Endothelial cell (in vitro differentiated cells): ENCODE measurements around the gene MAB21L1. TPM values are rescaled to one million over a fixed set of nuclear protein-coding genes. Genes with fewer than 3 reads are reported as not detected.

Experiments
- DNase-seq: peaks from one replicate; pipeline ENCODE4 v3.0.0; 2021; ENCODE audit warnings: low spot score
- H3K27ac Mint-ChIP-seq: one replicate; pipeline ENCODE4 v1.8.0; 2021; ENCODE audit warnings: mixed read lengths, inconsistent platforms; ENCODE audit not compliant: unreplicated experiment
- H3K27me3 Mint-ChIP-seq: one replicate; pipeline ENCODE4 v1.8.0; 2021; ENCODE audit warnings: mild to moderate bottlenecking, moderate library complexity, mixed read lengths, inconsistent platforms; ENCODE audit not compliant: unreplicated experiment
- H3K36me3 Mint-ChIP-seq: one replicate; pipeline ENCODE4 v1.8.0; 2021; ENCODE audit warnings: mild to moderate bottlenecking, low read depth, mixed read lengths, inconsistent platforms; ENCODE audit not compliant: unreplicated experiment
- H3K4me1 Mint-ChIP-seq: one replicate; pipeline ENCODE4 v1.8.0; 2021; ENCODE audit warnings: mild to moderate bottlenecking, mixed read lengths, inconsistent platforms; ENCODE audit not compliant: unreplicated experiment
- H3K4me3 Mint-ChIP-seq: one replicate; pipeline ENCODE4 v1.8.0; 2021; ENCODE audit warnings: mild to moderate bottlenecking, mixed read lengths, inconsistent platforms; ENCODE audit not compliant: unreplicated experiment
- H3K9me3 Mint-ChIP-seq: one replicate; pipeline ENCODE4 v1.8.0; 2021; ENCODE audit warnings: mixed read lengths, inconsistent platforms; ENCODE audit not compliant: unreplicated experiment
- CTCF ChIP-seq: fragments of 200-600 bp; sonication (generic); IDR thresholded peaks from one replicate; pipeline ENCODE4 v1.5.0; 2021; ENCODE audit warnings: antibody characterized with exemption; ENCODE audit not compliant: unreplicated experiment
- total RNA-seq: library from RNA; stranded (reverse); fragmentation: NEBNext Ultra II Directional; extraction: Animal tissue kit (Norgen Biotek cat#: 25700); gene quantifications from one replicate; pipeline ENCODE4 v1.2.1, GENCODE V29; 2021; ENCODE audit not compliant: unreplicated experiment

Gene MAB21L1
- total RNA-seq, 1 donor from 2014 or later = 0.13 TPM

DNA sequence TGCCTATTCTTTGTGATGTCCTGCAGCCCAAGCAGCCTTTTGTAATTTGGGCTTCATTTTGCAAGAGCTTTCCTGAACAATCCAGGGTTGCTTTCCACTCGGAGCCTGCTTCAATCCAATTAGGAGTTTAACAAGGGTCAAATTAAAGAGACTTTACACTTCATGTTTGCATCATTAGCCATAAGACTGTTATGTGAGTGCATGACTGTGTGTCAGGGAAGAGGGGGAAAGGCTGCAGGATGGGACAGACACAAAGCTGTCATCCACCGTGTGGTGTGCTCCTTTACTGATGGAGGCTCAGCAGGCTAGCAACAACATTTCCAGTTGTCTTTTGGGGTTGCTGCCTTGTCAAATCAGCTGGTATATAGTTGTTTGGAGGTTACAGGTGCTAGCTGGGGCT lies 23.7 kb upstream of the MAB21L1 start:
- DNase-seq = no peak
- Mint-ChIP-seq H3K27ac (no peak overlapping the region), H3K27me3 (no peaks in the 10 kb centered on the region), H3K9me3 (no peaks in the 10 kb centered on the region), H3K36me3 (no peaks in the 10 kb centered on the region), H3K4me3 (no peak overlapping the region), H3K4me1 (no peaks in the 10 kb centered on the region)
- TF ChIP-seq CTCF = no peak

GRCh38 chr13:35499676-35500075 lies 23.2 kb upstream of the MAB21L1 start:
- Mint-ChIP-seq H3K27ac (no peak overlapping the region), H3K4me3 (no peak overlapping the region), H3K9me3 (no peaks in the 10 kb centered on the region), H3K36me3 (no peaks in the 10 kb centered on the region), H3K4me1 (no peaks in the 10 kb centered on the region), H3K27me3 (no peaks in the 10 kb centered on the region)
- DNase-seq = no peak
- no peak for TF ChIP-seq CTCF

- Mint-ChIP-seq H3K9me3 (no peaks in the 10 kb centered on the region), H3K4me3 (no peak overlapping the region), H3K36me3 (no peaks in the 10 kb centered on the region), H3K4me1 (no peaks in the 10 kb centered on the region), H3K27me3 (no peaks in the 10 kb centered on the region), H3K27ac (no peak overlapping the region)
- no peak for DNase-seq
- no peak for TF ChIP-seq CTCF
Observed at GRCh38 chr13:35499196-35499662, 22.7 kb upstream of the MAB21L1 start.

GRCh38 chr13:35498231-35498630 lies 21.7 kb upstream of the MAB21L1 start:
- no peak overlapping the region for H3K4me3 Mint-ChIP-seq
- no peak for TF ChIP-seq CTCF
- DNase-seq = no peak
- no peaks in the 10 kb centered on the region for H3K4me1 Mint-ChIP-seq
- H3K27me3 Mint-ChIP-seq = no peaks in the 10 kb centered on the region
- no peaks in the 10 kb centered on the region for H3K36me3 Mint-ChIP-seq
- H3K9me3 Mint-ChIP-seq = no peaks in the 10 kb centered on the region
- no peak overlapping the region for H3K27ac Mint-ChIP-seq

DNA sequence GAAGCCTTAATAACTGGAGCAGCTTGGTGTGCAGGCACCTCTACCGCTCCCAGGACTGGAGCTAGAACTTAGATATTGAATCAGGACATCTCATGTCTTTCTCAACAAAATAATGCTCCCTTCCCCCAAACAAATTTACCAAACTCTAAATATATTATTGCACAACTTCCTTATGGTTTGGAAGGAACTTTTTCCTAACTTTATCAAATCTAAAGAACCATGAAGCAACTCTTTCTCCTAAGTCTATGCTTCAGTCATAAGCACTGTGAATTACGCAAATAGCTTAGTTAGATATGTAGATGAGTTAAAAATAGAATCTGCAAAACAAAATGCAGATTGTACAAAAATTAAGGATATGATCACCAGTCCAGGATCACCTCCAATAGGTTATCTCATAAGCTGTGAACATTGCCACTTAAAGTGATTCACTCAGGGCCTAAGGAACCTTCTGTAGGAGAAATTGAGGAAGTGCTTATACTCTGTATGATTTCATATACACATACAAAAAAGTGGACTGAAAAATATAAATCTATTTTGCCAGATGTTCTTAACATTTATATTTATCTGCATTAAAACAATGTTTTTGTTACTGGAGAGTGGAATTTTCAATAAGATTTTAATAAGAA lies 20.4 kb upstream of the MAB21L1 start:
- DNase-seq = no peak
- Mint-ChIP-seq H3K4me1 (no peaks in the 10 kb centered on the region), H3K27me3 (no peaks in the 10 kb centered on the region), H3K9me3 (no peaks in the 10 kb centered on the region), H3K4me3 (no peak overlapping the region), H3K36me3 (no peaks in the 10 kb centered on the region), H3K27ac (no peak overlapping the region)
- no peak for TF ChIP-seq CTCF
